GM11168 (cell line): ENCODE data around the gene BDKRB2.

ENCODE experiments used
- in situ Hi-C: fragments of 300-500 bp; cut with MboI; formaldehyde crosslinking; loops from one replicate; pipeline ENCODE4 v1.12.0; 2022; ENCODE audit warnings: low sequenced_read_pairs; ENCODE audit not compliant: unreplicated experiment

Gene BDKRB2

DNA sequence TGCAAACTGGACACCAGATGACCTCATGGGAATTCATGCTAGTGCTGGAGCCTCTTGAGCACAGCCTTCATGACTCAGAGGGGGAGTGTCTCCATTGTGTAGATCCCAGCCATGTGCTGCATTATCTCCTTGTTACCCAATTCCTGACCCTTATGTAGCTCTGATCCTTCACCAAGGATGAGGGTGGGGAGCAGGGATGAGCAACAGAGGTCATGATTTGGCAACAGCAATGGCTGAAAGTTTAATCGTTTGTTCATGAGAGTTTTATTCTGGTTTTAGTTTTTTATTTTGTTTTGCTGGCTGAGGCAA lies 41.9 kb downstream of the BDKRB2 start:
- in situ Hi-C loops = no loop called here

DNA sequence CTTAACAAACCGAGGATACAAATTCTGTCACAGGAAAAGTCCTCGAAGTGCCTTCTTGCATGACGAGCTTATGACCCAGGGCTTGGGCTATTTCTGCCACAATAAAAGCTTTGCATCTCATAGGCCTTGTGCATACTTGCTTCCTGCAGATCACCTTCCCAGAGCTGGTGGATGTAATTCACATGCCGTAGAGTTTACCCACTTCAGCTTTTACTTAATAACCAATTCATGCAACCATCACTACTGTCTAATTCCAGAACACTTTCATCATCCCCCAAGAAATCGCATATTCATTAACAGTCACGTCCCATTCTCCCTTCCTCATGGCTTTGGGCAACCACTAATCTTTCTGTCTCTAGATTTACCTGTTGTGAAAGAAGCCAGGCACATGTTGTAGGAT lies 42.4 kb downstream of the BDKRB2 start:
- in situ Hi-C loops = no loop called here

DNA sequence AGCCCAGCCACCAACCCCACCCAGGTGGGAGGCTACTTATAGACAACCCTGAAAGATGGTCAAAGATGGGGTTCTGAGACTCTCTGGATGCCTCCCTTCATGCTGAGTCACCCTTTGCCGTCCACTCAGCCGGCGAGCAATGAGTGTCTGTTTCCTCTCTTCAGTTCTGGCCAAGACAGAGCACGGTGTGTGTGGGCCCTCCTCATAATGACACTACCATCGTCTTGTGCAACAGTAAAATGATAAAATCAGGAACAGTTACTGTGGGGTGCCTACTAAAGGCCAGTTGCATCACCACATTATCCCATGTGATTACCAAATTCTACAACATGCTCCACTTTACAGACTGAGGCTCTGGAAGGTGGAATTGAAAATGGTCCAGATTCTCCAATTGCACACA lies 44.4 kb downstream of the BDKRB2 start:
- in situ Hi-C loops = no loop called here

DNA sequence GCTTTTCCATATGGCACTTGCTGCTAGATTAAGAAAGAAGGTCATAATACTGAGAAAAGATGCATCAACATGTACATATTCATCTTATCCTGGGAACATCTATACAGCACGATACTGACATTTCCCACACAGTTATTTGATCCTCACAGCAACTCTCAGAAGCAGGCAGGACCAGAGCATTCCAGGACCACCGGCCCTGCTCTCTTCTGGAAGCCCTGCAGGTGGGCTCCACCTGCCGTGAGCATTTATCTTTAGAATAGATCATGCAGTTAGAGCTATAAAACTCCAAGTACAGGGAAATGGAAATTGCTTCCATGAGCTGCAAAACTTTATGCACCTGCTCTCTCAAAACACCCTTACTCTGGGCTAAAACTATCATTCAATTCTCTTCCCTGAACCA lies 45.8 kb downstream of the BDKRB2 start:
- in situ Hi-C loops = no loop called here

DNA sequence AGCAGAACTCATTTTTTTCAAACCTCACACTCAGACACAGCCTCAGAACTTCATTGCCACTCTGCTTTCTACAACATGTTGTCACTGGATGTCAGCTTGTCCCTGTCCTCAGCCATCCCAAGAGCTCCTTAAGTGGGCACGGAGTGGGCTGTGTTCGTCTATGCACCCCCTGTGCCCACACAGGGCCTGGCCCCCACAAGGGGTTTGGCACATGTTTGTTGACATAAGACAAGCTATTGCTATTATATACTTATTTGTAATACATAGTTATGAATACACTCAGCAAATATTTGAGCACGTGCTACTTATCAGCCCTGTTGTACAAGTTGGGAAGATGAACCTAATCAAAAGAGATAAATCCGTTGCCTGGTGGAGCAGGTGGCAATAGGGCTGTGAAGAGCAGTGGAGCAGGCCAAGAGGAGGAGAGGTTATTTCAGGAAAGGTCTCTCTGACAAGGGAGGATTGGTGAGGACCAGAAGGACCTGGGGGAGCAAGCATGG lies 47.1 kb downstream of the BDKRB2 start:
- in situ Hi-C loops = no loop called here

DNA sequence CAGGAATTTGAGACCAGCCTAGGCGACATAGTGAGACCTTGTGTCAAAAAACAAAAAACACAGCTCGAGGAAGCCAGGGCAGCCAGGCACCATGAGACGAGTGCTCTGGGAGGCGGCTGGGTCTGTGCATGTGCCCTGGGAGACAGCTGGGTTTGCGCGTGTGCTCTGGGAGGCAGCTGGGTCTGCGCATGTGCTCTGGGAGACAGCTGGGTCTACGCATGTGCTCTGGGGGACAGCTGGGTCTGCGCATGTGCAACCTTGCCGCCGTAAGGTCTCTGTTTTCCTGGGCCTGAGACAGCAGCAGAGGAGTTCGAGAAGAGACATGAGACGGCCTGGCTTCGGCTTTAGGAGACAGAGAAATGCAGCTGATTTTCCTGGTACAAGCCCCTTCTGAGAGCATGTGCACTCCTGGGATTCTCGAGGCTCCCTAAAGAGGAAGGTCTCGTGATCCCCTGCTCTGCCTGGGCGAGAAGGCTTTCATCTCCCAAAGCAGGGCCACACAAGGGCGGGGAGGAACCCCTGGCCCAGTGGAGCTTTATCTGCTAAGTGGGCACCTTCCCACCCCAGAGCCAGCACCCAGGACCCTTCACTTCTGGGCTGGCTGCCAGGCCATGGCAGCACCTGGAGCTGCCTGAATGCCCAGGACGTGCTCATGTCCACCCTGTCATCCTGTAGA lies 47.8 kb downstream of the BDKRB2 start:
- in situ Hi-C loops = no loop called here

DNA sequence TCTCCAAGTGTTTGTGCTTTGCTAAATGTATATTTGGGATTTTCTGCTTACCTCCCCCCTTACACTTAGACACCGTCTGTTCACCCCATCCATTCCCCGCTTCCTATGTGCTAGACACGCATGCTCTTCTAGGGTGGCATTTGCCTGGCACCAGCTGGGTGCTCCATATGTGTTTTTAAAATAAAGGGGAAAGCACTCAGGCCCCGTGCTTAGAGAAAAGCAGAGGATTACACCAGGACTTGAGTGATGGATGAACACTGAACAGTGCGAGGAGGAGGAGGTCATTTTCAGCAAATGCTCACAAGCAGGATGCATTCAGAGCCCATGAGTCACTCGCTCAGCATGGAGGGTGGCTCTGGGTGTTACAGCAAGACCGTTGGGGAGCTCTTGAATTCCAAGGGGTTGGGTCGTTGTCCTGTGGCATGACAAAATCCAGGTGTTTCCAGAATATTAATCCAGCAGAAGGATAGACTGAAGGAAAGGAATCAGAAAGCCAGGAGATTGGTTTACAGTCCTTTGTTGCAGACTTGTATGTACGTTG lies 48.4 kb downstream of the BDKRB2 start:
- in situ Hi-C loops = no loop called here

DNA sequence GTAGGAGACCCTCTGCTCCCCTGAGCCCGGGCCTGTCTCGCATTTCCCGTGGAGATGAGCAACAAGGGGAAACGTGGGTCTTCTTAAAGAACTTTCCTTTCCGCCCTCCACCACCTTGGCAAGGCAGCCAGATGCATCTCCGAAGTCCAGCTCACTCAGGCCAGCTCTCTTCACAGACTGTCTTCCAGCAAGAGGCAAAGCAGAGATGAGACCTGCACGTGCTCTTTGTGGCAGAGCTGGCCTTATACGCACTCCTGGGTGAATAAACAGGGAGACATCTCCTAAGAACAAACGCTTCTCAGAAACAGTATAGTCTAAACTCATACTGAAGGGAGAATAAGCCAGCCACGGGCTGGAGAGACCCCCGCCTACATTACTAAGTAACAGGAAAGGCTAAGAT lies 50.0 kb downstream of the BDKRB2 start:
- in situ Hi-C loops = no loop called here

DNA sequence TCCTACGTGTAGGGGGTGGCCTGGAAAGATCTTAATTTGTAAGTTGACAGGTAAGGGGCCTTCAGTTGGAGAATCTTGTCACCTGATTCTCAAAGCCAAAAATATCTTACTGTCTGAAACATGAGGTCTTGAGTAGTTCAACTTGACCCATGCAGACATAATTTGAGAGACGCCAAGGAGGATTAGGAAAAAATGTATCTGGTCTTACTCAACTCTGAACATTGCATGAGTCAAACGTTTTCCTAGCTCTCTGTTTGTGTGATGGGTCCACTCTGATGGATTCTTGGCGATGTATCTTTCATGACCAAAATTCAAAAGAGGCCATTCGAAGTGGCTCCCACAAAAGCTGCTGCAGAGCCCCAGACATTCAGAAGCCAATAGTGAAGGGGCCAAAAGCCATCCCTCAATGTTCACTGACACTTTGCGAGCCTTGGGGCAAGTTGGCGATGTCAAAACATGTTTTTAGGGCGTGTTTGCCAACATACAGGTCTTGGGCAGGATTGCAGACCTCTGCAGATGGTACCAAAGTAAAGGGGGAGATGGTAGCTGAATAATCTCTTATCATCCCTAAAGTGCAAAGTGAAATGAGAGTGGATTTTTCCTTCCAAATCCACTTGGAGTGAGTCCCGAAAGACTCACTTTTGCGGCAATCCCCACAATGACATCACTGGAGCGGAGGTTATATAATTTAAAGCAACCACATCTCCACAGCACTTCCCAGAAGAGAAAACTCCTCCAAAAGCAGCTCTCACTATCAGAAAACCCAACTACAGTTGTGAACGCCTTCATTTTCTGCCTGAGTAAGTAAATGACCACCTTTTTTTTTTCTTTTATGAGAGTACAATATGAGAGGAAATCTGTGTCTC lies 51.1 kb downstream of the BDKRB2 start, which contains the start of gene BDKRB1:
Gene BDKRB1 (plus strand): TSS at position 710 of the 866 bp plus-strand sequence. CDS start 7,473 bp downstream, outside the sequence.
- in situ Hi-C loops = no loop called here

DNA sequence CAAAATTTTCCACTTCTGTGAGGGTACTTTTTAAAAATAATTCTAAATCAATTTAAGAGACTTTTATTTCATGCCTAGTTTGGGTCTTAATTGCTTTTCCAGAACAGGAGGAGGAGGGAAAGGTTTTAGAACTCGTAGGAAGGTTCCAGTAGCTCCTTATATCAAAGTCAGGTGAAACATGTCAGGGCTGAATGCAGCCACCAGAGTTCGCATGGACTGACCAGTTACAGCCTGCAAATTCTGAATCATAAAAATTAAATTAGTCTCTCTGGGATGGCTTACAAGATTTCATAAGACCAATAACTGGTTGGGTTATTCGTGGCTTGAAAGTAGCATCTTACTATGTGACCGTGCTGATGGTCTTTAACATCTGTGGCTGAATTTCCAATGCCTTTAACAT lies 51.8 kb downstream of the BDKRB2 start:
- in situ Hi-C loops = no loop called here

DNA sequence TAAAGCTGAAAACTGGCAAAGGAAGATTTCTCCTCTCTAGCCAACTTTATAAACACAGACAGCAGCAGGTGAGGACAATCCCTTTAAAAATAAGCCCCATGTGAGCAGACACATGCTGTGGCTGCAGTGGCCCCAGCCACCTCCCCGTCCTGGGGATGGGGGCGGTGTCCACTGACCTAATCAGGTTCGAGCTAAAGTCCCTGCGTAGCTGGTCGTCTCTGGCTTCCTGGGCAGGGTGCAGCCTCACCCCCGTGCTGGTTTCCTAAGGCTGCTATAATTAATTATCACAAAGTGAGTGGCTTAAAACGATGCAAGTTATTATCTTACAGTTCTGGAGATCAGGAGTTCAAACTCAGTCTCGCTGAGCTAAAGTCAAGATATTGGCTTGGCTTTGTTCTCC lies 52.4 kb downstream of the BDKRB2 start:
- in situ Hi-C loops = no loop called here

DNA sequence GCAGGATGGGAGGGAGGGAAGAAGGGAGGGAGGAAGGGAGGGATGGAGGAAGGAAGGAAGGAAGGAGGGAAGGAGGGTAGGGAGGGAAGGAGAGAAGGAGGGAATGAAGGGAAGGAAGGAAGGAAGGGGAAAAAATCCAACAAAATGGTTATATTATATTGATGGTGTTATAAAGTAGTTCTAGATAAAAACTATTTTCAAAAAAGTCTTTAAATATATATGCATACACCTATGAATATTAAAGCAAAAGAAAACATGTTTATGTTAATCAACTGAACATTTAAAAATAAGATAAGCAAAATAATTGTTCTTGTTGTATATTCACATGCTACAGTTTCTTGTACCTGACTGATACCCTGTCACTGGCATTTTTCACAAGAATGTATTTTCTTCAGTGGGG lies 53.3 kb downstream of the BDKRB2 start:
- in situ Hi-C loops = no loop called here

DNA sequence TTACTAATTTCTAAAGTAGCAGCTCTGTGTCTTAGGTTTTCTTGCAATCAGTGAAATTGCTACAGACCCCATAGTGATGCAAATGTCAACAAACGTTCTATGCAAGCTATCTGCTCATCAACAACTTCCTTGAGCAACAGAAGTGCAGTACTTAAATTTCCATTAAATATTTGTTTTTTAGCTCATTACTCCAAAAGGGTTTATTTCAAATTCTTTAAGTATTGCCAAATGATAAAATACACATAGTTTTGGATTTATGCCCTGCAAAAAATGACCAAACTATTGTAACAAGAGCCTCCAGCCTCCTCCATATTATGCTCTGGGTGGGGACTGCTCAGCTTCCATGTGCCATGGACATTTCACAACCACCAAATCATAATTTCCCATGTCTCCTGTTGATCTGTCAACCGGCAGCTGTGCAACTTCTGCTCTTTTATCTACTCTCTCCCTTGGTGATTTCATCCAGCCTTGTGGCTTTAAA lies 55.7 kb downstream of the BDKRB2 start:
- in situ Hi-C loops = no loop called here

DNA sequence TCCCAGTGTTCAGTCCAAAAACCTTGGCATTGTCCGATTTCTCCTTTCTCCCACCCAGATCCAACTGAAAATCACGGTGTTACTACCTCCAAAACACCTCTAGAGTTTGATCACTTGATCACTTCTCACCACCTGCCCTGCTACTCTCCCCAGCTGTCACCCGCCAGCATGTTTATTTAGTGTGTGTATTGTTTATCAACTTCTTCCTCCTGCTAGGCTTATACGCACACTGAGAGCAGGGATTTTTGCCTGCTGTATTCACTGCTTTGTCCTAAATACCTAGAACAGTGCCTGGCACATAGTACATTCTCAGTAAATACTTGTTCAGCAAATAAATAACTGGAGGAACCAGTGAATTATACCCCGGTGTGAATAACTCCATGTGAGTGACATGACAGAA lies 56.4 kb downstream of the BDKRB2 start:
- in situ Hi-C loops = no loop called here

DNA sequence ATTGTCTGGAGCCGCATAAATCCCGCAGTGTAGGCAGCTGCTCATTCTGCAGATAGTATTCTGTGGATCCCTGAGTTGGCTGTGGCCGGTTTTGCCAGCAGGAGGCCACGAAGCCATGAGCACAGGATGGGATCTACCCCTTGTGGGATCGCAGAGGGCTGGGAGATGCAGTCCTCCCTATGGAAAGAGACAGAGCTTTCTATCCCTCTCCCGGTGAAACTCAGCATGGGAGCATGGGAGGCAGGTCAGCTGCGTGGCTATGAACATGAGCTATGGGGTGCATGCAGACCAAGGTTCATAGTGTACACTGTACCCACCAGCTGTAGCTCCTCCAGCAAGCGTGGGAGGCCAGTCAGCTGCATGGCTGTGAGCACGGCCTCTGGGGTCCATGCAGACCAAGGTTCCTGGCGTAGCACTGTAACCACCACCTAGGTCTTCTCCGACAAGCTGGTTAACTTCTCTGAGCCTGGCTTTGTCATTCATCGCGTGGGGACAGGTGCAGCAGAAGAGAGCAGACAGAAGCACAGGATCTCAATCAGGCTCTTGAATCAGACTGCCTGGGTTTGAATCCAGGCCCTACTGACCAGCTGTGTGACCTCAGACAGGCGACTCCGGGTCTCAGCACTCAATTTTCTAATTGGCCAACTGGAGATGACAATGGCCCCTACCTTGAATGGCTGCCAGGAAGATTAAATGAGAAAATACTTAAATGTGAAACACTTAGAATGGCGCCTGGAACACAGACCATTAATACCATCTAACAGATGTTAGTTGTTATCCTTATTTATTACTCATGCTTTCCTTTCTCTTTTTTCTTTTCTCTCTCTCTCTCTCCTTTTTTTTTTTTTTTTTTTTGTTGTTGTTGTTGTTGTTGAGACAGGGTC lies 57.4 kb downstream of the BDKRB2 start:
- in situ Hi-C loops = no loop called here

DNA sequence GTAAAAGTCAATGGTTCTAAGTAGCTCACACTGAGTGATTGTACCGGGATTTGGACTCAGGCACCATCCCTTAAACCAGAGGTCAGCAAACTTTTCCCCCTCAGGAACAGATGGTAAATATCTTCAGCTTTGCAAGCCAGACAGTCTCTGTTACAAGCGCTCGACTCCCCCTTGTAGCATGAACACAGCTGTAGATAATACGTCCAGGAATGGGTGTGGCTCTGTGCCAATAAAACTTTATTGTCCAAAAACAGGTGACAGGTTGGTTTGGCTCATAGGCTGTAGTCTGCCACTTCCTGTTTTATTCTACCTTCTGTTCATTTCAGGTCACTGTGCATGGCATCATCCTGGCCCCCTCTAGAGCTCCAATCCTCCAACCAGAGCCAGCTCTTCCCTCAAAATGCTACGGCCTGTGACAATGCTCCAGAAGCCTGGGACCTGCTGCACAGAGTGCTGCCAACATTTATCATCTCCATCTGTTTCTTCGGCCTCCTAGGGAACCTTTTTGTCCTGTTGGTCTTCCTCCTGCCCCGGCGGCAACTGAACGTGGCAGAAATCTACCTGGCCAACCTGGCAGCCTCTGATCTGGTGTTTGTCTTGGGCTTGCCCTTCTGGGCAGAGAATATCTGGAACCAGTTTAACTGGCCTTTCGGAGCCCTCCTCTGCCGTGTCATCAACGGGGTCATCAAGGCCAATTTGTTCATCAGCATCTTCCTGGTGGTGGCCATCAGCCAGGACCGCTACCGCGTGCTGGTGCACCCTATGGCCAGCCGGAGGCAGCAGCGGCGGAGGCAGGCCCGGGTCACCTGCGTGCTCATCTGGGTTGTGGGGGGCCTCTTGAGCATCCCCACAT lies 58.9 kb downstream of the BDKRB2 start:
- in situ Hi-C loops = no loop called here

DNA sequence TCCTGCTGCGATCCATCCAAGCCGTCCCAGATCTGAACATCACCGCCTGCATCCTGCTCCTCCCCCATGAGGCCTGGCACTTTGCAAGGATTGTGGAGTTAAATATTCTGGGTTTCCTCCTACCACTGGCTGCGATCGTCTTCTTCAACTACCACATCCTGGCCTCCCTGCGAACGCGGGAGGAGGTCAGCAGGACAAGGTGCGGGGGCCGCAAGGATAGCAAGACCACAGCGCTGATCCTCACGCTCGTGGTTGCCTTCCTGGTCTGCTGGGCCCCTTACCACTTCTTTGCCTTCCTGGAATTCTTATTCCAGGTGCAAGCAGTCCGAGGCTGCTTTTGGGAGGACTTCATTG lies 59.5 kb downstream of the BDKRB2 start:
- in situ Hi-C loops = no loop called here

DNA sequence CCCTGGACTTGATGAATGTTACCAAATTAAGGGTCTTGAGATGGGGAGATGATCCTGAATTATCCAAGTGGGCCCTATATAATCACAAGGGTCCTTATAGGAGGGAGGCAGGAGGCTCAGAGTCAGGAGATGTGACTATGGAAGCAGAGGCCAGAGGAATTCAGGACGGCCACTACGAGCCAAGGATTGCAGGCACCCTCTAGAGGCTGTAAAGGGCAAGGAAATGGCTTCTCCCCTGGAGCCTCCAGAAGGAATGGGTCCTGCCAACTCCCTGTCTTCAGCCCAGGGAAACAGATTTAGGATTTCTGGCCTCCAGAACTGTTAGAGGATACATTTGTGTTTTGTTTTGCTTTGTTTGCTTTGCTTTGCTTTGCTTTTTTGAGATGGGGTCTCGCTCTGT lies 60.2 kb downstream of the BDKRB2 start:
- in situ Hi-C loops = no loop called here

DNA sequence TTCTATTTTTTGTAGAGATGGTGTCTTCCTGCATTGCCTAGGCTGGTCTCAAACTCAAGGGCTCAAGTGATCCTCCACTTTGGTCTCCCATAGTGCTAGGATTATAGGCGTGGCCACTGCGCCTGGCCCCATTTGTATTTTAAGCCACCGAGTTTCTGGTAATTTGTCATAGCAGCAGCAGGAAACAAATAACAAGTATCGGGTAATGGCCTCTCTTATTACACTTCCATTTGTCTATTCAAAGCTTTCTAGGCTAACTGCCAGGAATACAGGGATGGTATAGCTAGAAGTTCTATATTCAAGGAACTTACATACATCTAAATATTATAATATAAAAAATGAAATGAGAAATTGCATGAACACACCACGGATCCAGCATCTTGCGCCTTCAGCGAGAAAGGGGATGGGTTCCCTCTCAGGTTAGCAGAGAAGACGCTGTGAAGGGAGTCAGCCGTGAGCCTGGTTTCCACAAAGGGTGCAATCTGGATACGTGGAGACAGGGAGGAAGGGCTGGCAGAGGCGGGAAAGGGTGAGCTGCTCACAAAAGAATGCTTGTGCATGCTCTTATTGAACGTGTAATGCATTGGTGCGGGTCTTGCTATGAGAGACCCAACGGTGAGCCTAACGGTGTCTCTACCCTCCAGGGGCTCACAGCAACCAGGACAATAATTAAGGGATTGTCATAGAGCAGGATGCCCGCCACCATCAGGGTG lies 60.9 kb downstream of the BDKRB2 start:
- in situ Hi-C loops = no loop called here
